ENCODE measurements around the gene MAP3K5.

DNA sequence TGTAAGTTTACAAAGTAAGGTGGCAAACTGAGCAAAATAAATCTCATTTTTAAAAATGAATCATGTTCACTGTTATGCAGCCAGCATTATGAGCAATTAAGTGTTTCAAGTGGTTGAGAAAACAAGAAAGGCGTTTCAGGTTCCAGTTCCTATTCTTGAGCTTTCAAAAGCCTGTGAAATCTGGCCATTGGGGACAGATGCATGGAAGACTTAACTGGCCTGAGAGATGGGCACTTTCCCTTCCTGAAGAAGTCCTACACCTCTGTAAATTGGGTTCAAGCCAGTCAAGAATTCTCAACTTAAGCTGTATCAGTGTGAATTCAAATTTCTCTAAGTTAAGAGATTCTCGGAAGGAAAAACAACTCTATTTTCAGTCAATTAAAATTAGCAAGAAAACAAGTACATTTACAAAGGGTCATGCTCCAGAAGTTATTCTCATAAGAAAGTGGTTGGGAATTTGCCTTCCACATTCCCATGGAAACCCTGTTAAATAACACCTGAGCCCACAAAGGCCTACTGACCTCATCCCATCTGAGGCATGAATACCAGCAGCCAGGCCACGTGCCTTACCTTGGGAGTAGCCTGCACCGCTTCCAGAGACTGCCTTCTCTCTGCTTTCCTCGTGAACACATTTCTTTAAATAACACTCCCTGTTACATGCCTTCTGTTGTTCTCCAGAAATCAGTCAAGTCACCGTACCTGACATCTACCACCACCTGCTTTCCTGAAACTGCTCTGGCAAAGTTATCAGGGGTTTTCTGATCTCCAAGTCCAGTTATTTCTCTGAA, 19.4 kb downstream of the MAP3K5 start:
- TF ChIP-seq, protein P1, sequence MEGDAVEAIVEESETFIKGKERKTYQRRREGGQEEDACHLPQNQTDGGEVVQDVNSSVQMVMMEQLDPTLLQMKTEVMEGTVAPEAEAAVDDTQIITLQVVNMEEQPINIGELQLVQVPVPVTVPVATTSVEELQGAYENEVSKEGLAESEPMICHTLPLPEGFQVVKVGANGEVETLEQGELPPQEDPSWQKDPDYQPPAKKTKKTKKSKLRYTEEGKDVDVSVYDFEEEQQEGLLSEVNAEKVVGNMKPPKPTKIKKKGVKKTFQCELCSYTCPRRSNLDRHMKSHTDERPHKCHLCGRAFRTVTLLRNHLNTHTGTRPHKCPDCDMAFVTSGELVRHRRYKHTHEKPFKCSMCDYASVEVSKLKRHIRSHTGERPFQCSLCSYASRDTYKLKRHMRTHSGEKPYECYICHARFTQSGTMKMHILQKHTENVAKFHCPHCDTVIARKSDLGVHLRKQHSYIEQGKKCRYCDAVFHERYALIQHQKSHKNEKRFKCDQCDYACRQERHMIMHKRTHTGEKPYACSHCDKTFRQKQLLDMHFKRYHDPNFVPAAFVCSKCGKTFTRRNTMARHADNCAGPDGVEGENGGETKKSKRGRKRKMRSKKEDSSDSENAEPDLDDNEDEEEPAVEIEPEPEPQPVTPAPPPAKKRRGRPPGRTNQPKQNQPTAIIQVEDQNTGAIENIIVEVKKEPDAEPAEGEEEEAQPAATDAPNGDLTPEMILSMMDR (IDR thresholded peaks at IDR 0.05; ENCODE audit: low read length) = no peak
- no peak for TF ChIP-seq EZH2 (IDR thresholded peaks at IDR 0.05; ENCODE audit: borderline replicate concordance, low read length)

Data from OCI-LY1 (cell line).